Measurements from ENCODE around the gene CAPN1. TPM values are rescaled to one million over a fixed set of nuclear protein-coding genes. Genes with fewer than 3 reads are reported as not detected.

CAPN1 gene
- total and polyA plus RNA-seq, 2 of the 13 experiments (the other 11 are each of a cell fraction or from before 2014, with no cell fraction given): 57.3 to 82.6 TPM

GRCh38 chr11:65169164-65169641 lies 12.5 kb upstream of the CAPN1 start (continued):
- TF ChIP-seq ZBTB38 (CRISPR knock-in tag; IDR thresholded peaks at IDR 0.05): peak; percentile 85
- no peak for TF ChIP-seq FOXC1 (CRISPR knock-in tag; IDR thresholded peaks at IDR 0.05; ENCODE audit: borderline replicate concordance)
- TF ChIP-seq SKI (IDR thresholded peaks at IDR 0.05; ENCODE audit: partially characterized antibody): no peak
- no peak for TF ChIP-seq ZNF274 (CRISPR knock-in tag; IDR thresholded peaks at IDR 0.05)
- TF ChIP-seq AGO2 (optimal IDR thresholded peaks at IDR 0.05; ENCODE audit: low read depth, low read length): no peak
- TF ChIP-seq ZNF562 (CRISPR knock-in tag; IDR thresholded peaks at IDR 0.05; ENCODE audit: borderline replicate concordance): no peak

GRCh38 chr11:65170058-65170534 lies 11.6 kb upstream of the CAPN1 start, which contains the start of gene SPDYC:
TSS of gene SPDYC (plus strand) at chr11:65170233. CDS start at chr11:65171358, 1,125 bp downstream.
- H3K79me2 ChIP-seq (ENCODE audit: insufficient read depth, low read length): no peaks in the 10 kb centered on the region
- TF ChIP-seq SOX5 (CRISPR knock-in tag; IDR thresholded peaks at IDR 0.05; ENCODE audit: borderline replicate concordance): no peak
- no peak for TF ChIP-seq HNRNPH1 (optimal IDR thresholded peaks at IDR 0.05; ENCODE audit: low read depth, low read length)
- no peak for TF ChIP-seq CSRNP2 (CRISPR knock-in tag; conservative IDR thresholded peaks at IDR 0.05; ENCODE audit: low read depth)
- no peak for TF ChIP-seq SRF (IDR thresholded peaks at IDR 0.05; ENCODE audit: low read depth, low read length)
- no peak for TF ChIP-seq GABPA (IDR thresholded peaks at IDR 0.05; ENCODE audit: low read depth, low read length)
- no peak for TF ChIP-seq GABPA (CRISPR knock-in tag; IDR thresholded peaks at IDR 0.05; ENCODE audit: low read depth)
- TF ChIP-seq ZNF513 (CRISPR knock-in tag; conservative IDR thresholded peaks at IDR 0.05): no peak
- TF ChIP-seq ZBTB46 (CRISPR knock-in tag; IDR thresholded peaks at IDR 0.05; ENCODE audit: borderline replicate concordance): no peak
- TF ChIP-seq GTF3A (CRISPR knock-in tag; conservative IDR thresholded peaks at IDR 0.05): no peak
- no peak for TF ChIP-seq ATF4 (CRISPR knock-in tag; IDR thresholded peaks at IDR 0.05)
- TF ChIP-seq ZNF570 (CRISPR knock-in tag; IDR thresholded peaks at IDR 0.05; ENCODE audit: borderline replicate concordance): no peak
- TF ChIP-seq POLR2A (IDR thresholded peaks at IDR 0.05; ENCODE audit: insufficient read depth in 1 of 2, low read depth in 2 of 2, low read length in 2 of 2): peak; percentile 38 to 58; a peak in 3 of 4 replicates

More at GRCh38 chr11:65170058-65170534, 11.6 kb upstream of the CAPN1 start, which contains the start of gene SPDYC:
- Histone ChIP-seq H3K4me1 (ENCODE audit: insufficient read depth, low read length) (peaks cover 80% of the 10 kb centered on the region), H3K27ac (ENCODE audit: extremely low read length, insufficient read depth, low read length) (peak within 1 kb of the TSS; percentile 55), H3K9ac (ENCODE audit: insufficient read depth, low read depth, low read length) (peak within 1 kb of the TSS; percentile 49; the same call in 1 of the 2 replicates), H3K36me3 (replicated peaks in 1 of 2; ENCODE audit: control insufficient read depth in 1 of 2, insufficient read depth in 2 of 2, low read length in 2 of 2) (no peaks in the 10 kb centered on the region), H3K4me3 (replicated peaks in 1 of 3; ENCODE audit: insufficient read depth in 1 of 3, low read depth in 2 of 3, low read length in 3 of 3) (peak within 1 kb of the TSS in 2 of 3 experiments; percentile 15 to 30; a peak in 2 of 6 replicates), H4K20me1 (ENCODE audit: insufficient read depth, low read length) (no peaks in the 10 kb centered on the region), H3K4me2 (ENCODE audit: low read depth, low read length) (peak within 1 kb of the TSS; percentile 21), H3K9me3 (ENCODE audit: low read length) (no peaks in the 10 kb centered on the region), H2AFZ (ENCODE audit: low read length) (peak within 1 kb of the TSS; percentile 93), H3K27me3 (ENCODE audit: control insufficient read depth in 1 of 2, insufficient read depth in 2 of 2, low read length in 2 of 2) (no peaks in the 10 kb centered on the region)
- BruUV-seq (replicated peaks): no TSS peak
- CTCF ChIA-PET (ENCODE audit: low intra/inter-chr PET ratio, low total read pairs): no interaction called here
- WGBS (ENCODE audit: low lambda C conversion rate): 59% methylated on average over 1 of the region's 21 CpGs
- intact Hi-C loops (cut with micrococcal nuclease; ENCODE audit: unreplicated experiment) (no loop called here), in situ Hi-C loops (cut with HindIII; ENCODE audit: extremely low pct_ligation_motif_present, low pct_unique_long_range_greater_than_20kb) (no loop called here)
- FAIRE-seq (no peak), DNase-seq (ENCODE audit: low spot score) (peak; percentile 25), ATAC-seq (peak; percentile 36)
- POLR2A ChIA-PET: interaction anchor here (0.7 to 6.5 kb wide), 9 partner anchors 10 to 112 kb away, joined by 3 to 74 read pairs (median 5); partner anchors contain the start of genes CAPN1, FAU, MRPL49 and NAALADL1
